ENCODE data around the gene CYP26B1.

GRCh38 chr2:72139874-72140620 lies 7.6 kb downstream of the CYP26B1 start:
- TF ChIP-seq EP300 (IDR thresholded peaks at IDR 0.05; ENCODE audit: borderline replicate concordance in 1 of 2, low read depth in 2 of 2, low read length in 2 of 2) (no peak), ZNF274 (IDR thresholded peaks at IDR 0.05; ENCODE audit: borderline replicate concordance, extremely low read depth, low read length) (no peak)

All from H1 (cell line).